Measurements from ENCODE around the gene MMP25. TPM values are rescaled to one million over a fixed set of nuclear protein-coding genes. Genes with fewer than 3 reads are reported as not detected.
"Not testable (repeated sequence)": the region's sequence is repeated elsewhere in the genome, so short reads cannot be mapped to it uniquely, and the experiment has no call there.

Gene MMP25
- total RNA-seq, 1 donor from 2014 or later, result 0.99 TPM

DNA sequence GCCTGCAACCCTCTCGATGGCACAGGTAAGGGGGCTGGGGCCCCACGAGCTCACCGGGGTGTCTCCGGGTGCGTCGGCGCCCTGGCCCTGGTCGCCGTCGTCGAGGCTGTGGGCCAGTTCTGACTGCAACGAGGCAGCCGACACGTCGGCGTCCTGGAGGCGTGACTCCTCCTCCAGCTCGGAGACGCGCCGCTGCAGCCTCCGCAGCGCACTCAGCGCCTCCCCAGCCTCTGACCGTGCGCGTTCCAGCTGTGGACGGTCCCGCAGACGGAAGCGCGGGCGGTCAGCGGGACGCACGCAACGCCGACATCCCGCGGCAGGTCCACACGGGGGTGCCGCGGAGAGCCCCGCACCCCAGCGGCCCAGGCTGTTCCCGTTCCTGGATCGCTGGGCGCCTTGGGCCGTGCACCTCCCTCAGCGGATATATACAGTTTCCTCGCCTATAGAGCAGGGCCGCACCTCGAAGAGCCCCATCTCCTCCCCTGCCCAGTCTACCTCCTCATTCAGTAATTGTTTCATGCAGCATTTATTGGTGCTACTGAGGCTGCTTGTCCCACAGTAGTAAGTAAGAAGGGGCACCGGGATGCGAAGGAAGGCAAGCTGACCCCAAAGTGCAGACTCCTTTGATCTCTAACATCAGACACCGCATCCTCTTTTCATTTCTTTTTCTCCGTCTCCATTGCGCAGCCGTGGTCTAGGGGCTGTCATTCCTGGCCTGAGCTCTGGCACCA, 16.7 kb upstream of the MMP25 start:
- DNase-seq, result no peak

DNA sequence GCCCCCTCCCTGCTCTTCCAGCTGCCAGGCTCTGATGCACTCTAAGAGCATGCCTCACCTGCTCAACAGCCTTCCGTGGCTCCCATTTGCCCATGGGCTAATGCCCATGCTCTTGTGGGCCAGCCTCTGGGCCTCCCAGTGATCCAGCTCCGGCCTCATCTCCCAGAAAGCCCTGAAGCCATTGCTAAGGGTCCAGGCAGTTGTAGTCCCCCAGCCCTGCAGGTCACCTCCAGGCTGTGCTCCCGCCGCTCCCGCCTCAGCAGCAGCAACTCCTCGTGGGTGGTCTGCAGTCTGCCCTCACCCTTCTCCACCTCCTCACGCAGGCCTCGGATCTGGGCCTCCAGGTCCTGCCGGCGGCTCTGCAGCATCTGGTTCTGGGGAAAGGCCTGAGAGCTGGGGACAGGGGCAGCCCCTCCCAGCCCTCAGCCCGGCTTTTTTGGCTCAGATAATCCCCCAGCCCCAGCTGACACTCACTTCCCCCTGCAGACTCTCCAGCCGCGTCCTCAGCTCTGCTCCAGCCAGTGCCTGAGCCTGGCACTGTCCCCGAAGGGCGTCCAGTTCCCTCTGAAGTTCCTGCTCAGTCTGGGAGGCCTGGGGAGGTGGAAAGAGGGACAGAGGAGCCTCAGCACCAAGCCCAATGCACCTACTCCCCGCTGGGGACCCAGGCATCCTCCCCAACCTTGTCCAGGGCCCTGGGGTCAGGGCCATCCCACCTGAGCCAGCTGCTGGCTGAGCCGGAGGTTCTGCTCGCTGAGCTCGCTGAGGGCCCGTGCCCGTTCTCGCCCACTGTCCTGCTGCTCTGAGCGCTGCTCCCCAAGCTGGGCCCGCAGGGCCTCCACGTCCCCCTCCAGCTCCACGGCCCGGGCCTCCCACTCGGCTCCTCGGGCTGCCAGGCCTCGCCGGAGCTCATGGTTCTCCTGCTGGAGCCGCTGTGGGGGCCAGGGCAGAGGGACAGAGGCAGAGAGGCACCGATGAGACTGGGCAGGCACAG, 15.8 kb upstream of the MMP25 start:
- DNase-seq, result no peak

DNA sequence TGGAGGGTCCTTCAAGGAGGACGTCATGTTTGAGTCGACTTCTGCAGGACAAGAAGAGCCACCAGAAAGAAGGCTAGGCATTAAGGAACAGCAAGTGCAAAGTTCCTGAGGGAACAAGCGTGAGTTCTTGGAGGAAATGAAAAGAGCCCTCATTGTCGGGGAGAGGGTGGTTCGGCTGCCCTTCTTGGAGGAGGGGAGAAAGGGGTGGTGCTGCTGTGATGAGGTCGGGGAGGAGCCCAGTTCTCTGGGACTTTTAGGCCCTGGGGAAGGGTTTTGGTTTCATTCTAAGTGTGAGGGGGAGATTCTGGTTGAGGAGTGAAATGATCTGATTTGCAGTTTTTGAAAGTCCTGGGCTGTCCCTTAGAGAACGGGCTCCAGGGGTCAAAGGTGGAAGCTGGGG, 13.7 kb upstream of the MMP25 start:
- no peak for DNase-seq

DNA sequence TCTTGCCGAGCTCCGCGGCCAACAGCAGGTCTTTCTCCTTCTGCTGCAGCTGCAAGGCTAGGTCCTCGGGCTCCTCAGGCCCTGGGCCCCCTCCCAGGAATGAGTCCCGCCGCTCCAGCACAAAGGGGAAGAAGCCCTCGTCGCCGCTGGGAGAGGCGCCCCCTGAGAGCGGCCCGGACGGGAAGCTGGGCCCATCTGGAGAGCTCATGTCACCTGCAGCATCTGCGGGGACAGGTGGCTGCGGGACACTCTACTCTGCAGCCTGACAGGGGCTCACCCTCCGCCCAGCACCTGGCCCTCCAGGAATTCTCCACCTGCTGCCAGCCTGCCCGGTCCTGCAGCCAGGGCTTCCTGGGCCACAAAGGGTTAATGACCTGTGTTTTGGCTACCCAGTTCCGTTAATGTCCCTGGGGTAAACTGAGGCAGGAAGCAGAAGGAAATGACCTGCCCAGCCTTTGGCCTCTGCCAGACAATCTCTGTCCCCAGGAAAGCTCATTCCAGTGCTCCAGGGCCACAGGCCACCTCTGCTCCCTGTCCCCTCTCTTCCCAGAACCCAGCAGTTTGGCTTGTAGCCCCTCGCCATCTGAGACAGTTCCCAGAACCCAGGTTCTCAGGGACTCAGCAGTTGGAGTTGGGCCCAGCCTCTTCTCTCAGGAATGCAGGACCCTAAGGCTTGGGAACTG, 10.9 kb upstream of the MMP25 start:
- no peak for DNase-seq

DNA sequence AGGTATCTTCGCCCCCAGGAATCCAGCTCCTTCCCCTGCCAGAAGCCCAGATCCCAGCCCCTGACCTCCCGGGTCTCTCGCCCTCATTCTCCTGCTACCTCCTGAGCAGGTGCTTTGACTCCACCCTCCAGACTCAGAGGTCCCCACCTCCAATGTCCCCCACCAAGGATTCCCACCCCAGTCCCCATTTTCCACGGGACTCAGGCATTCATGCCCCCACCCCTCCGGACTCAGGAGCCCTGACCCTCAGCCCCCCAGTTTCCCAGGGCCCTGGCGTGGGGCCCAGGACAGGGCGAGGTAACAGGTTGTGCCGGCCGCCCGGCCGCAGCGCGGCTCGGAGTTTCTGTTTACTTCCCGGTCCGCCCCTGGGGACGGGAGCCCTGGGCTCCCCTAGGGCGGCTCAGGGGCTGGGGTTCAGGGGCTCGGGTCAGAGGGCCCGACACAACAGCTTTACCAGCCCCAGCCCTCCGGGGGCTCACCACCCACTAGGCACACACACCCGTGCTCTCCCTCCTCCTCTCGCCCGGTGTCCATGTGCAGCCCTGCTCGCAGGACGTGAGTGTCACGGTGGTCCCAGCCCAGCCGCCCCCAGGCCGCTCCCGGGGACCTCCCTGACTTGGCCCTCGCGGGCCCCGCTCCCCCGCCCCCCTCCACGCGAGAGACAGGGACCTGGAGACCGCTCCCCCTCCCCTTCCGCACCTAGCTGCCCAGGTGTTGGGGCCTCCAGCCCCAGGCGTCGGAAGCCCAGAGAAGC, 10.2 kb upstream of the MMP25 start:
- DNase-seq, result no peak

DNA sequence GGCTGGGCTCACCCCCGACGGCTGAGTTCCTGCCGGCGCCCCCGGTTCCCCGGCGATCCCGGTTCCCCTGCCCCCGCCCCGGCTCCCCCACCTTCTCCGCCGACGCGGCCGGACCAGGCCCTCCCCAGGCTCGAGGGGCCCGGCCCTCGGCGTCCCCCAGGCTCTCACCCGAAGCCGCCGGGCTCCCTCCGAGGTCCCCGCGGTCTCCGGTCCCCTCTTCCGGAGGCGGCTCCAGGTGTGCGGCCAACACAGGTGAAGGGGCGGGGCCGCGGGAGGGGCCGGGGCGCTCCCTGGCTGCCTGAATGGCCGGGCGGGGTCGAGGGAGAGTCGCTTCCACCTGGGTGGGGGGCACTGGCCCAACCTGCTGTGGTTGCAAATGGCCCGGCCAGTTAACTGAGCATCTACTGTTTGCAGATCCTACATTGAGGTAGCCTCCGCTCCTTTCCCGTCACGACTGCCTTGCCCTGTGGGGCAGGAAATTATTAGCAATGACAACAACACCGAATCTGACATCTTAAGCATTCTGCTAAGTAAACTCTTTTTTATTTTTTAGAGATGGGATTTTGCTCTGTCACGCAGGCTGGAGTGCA, 9.5 kb upstream of the MMP25 start, which contains the start of gene BICDL2:
Gene BICDL2 (minus strand): TSS at position 219 of the 590 bp plus-strand sequence. CDS start 1,448 bp downstream, outside the sequence.
- DNase-seq, result no peak

DNA sequence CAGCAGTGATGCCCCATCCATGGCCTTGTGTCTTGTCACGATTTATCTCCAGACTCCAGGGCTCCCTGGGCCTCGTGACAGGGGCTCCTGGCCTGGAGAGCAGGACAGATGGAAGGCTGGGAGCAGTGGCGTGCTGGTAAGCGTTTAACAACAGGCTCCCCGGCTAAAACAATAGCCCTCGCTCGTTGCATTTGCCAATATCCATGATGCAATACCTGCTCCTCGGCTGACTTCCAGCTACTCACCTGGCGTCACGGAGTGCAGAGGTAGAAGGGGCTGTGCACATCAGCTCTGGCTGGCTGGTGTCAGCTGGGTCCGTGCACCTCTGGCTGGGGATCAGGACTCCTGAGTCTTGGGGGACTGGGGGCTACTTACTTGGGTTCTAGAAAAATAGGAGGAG, 8.1 kb upstream of the MMP25 start:
- DNase-seq, result no peak

DNA sequence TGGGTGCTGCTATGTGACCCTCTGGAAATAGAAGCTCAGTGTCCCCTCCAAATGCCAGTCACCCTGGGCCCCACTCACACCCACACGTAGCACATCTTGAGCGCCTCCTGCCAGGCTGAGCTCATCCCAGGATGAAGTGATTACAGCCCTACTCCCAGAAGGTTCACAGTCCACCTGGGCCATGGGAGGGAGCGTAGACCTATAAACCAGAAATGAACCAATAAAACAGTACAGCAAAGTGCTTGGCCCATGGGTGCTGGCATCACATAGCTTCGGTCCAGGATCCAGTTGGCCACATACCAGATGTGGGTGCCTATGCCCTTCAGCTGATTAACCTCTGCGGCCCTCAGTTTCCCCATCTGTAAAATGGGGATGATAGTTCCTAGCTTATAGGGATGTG, 7.5 kb upstream of the MMP25 start:
- no peak for DNase-seq

DNA sequence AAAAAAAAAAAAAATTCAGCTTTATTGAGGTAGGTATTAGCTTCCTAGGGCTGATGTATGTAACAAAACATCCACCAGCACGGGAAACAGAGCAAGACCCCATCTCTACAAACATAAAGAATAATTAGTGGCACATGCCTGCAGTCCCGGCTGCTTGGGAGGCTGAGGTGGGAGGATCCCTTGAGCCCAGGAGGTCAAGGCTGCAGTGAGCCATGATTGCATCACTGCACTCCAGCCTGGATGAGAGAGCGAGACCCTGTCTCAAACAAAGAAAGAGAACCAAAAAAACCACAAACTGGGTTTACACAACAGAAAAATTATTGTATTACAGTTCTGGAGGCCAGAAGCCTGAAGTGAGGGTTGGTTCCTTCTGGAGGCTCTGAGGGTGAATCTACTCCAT, 4.0 kb upstream of the MMP25 start:
- DNase-seq, result no peak

DNA sequence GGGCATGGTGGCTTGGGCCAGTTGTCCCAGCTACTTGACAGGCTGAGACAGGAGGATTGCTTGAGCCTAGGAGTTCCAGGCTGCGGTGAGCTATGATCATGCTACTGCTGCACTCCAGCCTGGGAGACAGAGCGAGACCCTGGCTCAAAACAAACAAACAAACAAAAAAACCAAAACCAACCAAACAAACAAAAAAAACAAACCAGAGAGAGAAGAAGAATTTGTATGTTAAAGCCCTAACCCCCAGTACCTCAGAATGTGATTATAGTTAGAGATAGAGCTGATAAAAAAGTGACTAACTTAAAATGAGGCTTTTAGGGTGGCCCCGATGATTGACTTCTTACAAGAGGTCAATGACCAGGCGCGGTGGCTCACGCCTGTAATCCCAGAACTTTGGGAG, 1.7 kb upstream of the MMP25 start:
- no peak for DNase-seq

DNA sequence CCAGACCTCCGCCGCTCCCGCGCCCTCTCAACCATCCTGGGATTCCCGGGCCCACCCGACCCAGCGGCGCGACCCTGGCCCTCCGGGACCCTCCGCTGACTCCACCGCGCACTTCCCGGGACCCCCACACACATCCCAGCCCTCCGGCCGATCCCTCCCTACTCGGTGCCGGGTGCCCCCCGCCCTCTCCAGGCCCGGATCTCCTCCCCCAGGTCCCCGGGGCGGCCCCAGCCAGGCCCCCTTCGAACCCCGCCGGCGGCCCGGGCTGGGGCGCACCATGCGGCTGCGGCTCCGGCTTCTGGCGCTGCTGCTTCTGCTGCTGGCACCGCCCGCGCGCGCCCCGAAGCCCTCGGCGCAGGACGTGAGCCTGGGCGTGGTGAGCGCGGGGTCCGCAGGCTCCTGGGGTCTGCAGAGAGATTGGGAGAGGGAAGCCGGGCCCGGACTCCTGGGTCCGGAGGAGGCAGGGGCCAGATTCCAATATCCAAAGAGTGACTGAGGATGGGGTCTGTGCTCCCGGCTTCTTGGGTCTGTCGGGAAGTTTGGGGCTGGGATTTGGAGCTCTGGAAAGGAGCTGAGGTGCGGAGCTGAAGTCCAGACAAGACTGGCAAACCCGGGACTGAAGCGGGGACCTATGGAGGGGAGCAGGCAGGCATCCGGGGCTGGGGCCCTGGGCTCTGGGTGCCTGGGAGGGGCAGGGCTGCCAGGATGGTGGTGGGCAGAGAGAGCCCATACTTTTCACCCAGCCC, 453 bp downstream of the MMP25 start:
- no peak for DNase-seq

DNA sequence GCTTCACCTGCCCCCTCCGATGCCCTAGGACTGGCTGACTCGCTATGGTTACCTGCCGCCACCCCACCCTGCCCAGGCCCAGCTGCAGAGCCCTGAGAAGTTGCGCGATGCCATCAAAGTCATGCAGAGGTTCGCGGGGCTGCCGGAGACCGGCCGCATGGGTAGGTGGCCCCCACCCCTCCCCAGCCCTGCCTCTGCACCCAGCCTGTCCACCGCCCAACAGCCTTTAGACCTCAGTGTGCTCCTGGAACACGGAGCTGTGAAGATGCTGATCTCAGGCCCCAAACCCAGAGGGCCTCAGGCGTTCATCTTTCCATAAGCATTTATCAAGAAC, 993 bp downstream of the MMP25 start:
- DNase-seq, result no peak

DNA sequence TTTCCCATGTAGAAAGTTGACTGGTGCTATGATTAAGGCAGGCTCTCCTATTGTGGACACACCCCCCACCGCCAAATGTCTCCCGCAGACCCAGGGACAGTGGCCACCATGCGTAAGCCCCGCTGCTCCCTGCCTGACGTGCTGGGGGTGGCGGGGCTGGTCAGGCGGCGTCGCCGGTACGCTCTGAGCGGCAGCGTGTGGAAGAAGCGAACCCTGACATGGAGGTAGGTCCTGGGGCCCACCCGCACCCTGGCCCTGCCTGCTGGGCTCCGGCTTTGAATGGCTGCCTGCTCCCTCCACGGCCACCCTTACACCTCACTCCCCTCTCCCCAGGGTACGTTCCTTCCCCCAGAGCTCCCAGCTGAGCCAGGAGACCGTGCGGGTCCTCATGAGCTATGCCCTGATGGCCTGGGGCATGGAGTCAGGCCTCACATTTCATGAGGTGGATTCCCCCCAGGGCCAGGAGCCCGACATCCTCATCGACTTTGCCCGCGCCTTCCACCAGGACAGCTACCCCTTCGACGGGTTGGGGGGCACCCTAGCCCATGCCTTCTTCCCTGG, 3.6 kb downstream of the MMP25 start:
- no peak for DNase-seq

DNA sequence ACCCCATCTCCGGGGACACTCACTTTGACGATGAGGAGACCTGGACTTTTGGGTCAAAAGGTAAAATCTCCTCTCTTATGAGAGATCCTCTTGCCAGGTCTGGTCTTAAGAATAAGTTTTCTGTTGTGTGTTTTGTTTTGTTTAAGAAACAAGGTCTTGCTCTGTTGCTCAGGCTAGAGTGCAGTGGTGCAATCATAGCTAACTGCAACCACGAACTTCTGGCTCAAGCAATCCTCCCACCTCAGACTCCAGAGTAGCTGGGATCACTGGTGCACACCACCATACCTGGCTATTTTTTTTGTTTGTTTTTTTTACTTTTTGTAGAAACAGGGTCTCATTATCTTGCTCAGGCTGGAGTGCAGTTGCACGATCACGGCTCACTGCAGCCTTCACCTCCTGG, 4.1 kb downstream of the MMP25 start:
- no peak for DNase-seq

DNA sequence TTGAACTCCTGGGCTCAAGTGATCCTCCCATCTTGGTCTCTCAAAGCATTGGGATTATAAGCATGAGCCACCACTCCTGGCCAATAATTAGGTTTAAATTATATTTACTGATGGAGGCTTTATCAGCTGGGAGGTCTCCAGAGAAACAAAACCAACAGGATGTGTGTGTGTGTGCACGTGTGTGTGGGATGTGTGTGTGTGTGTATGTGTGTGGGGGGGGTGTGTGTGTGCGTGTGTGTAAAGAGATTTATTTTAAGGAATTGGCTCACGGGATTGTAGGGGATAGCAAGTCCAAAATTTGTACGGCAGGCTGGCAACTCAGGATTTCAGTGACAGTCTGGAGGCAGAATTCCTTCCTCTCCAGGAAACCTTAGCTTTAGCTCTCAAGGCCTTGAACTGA, 4.6 kb downstream of the MMP25 start:
- no peak for DNase-seq

DNA sequence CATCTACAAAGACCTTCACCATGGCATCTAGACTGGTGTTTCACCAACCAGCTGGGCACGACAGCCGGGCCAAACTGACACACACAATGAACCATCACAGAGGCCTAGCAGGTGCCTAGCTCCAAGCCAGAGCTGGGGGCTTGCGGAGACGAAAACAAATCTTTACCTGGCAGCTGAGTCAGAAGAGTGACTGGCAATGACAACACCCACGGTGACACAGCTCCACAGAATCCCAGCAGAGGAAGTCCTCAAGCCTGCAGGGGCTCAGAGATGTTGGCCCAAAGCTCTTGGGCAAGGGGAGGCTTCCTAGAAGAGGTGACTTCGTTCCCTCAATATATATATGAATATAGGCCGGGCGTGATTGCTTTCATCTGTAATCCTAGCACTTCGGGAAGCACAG, 5.1 kb downstream of the MMP25 start:
- no peak for DNase-seq

DNA sequence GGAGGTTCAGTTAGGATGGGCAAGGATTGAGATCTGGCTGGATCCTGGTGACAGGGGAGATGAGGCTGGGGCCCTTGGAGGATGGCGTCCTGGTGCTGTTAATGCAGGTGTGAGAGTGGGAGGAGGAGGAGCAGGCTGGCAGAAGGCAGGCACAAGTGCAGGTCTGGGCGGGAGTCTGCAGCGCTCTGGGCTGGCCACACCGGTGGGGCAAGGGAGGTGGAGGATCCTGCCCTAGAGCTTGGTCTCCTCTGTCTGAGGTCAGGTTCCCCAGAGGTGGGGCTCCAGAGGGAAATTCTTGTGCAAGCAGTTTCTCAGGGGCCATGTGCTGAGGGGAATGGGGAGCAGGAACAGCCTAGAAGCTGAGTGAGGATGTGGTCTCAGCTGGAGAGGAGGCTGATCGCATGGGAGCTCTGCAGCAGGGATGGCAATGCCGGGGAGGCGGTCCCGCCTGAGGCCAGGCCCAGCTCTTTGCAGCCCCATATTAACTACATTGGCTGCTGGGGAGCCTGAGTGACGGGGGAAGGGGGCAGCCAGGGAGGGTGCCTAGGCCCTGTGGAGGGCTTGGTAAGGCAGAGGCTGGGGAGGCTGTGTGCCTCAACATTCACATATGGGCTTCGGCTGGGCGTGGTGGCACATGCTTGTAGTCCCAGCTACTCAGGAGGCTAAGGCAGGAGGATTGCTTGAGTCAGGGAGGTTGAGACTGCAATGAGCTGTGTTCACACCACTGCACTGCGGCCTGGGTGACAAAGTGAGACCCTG, 6.4 kb downstream of the MMP25 start:
- not testable (repeated sequence) for DNase-seq

DNA sequence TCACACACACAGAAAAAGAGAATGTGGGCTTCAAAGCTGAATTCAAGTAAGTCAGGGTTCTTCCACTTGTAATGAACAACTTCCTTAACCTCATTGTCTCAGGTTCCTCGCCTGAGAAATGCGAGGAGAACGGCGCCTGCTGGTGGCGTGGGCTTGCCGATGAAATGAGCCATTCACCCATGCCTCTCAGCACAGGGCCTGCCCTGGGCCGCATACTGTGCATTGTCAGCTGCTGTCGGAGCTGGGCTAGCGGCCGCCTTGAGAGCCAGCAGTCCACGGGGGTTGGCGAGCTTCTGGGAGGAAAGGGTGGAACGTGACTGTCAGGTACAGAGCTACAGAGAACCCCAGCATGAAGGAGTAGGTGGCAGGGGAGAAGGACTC, 7.0 kb downstream of the MMP25 start:
- not testable (repeated sequence) for DNase-seq

DNA sequence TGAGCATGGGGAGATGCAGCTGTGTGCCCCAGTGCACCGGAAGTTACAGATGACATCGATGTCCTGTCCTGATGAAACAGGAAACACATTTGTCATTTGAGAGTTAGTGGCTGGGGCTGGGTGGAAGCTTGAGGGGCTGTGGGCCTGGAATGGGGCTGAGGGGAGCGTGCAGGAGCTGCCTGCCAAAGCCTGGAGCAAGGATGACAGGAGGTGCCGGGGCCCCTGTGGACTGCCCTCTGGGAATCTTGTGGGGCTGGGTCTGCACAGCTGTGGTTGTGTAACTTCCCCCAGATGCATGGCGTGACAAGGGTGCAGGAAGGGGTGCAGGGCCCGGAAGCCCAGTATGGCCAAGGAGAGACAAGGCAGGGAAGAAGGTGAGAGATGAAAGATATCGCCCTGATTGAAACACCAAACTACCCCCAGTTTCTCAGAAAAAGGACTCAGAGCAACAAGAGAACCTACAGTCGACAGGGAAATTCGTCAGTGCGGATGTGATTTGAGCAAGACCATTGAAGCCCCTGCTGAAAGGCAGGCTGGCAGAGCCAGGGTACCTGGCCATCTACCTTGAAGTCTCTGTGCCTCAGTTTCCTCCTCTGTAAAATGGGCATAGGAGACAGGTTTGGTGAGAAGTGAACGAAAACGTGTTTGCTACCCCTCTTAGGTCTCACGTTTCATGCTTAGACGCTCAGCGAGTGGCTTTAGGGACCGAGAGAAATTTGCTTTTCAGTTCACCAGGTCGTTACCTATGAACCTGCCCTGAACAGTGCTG, 8.8 kb downstream of the MMP25 start:
- no peak for DNase-seq
